GM12878 (cell line): ENCODE measurements around the gene TAPT1. TPM values are rescaled to one million over a fixed set of nuclear protein-coding genes. Genes with fewer than 3 reads are reported as not detected.

Experiments
- BMI1 ChIP-seq: fragments of 450-650 bp; IDR thresholded peaks from 2 replicates; pipeline ENCODE4 v1.6.1; 2016; ENCODE audit warnings: mild to moderate bottlenecking, moderate library complexity, borderline replicate concordance
- CREM ChIP-seq: IDR thresholded peaks from 2 replicates; pipeline ENCODE4 v1.6.1; 2014; ENCODE audit warnings: antibody characterized with exemption, low read depth
- EP300 ChIP-seq, 2 experiments: fragments of 150-350 bp in 1 of 2; IDR thresholded peaks; 2 replicates each; pipeline ENCODE4 v1.6.1; 2011 to 2012; ENCODE audit warnings: low read depth in 2 of 2, low read length in 2 of 2, borderline replicate concordance in 1 of 2, improper control_type of control experiment in 1 of 2, inconsistent platforms in 1 of 2; ENCODE audit not compliant: control insufficient read depth in 1 of 2
- ESRRA ChIP-seq: IDR thresholded peaks from 2 replicates; pipeline ENCODE4 v1.6.1; 2012; ENCODE audit warnings: mild to moderate bottlenecking, low read length, improper control_type of control experiment
- ETV6 ChIP-seq, 2 experiments: fragments of 450-650 bp in 1 of 2; IDR thresholded peaks in 1 of 2; conservative IDR thresholded peaks in 1 of 2; 2 replicates each; pipeline ENCODE4 v1.6.1; 2014; ENCODE audit warnings: antibody characterized with exemption in 1 of 2, borderline replicate concordance in 1 of 2, low read depth in 1 of 2, mild to moderate bottlenecking in 1 of 2, moderate library complexity in 1 of 2
- GABPA ChIP-seq: IDR thresholded peaks from 2 replicates; pipeline ENCODE4 v1.6.1; 2014; ENCODE audit warnings: antibody characterized with exemption, low read depth, mild to moderate bottlenecking, inconsistent platforms
- MTA3 ChIP-seq: IDR thresholded peaks from 2 replicates; pipeline ENCODE4 v1.6.1; 2012; ENCODE audit warnings: low read length, inconsistent platforms, borderline replicate concordance
- MYC ChIP-seq: IDR thresholded peaks from 2 replicates; pipeline ENCODE4 v1.6.1; 2011; ENCODE audit warnings: mild to moderate bottlenecking, low read length, moderate library complexity, inconsistent platforms; ENCODE audit not compliant: insufficient read depth, insufficient replicate concordance, insufficient read length, severe bottlenecking
- NKRF ChIP-seq: fragments of 450-650 bp; conservative IDR thresholded peaks from 2 replicates; pipeline ENCODE4 v1.6.1; 2017; ENCODE audit warnings: mild to moderate bottlenecking, moderate library complexity
- NRF1 ChIP-seq: conservative IDR thresholded peaks from 2 replicates; pipeline ENCODE4 v1.6.1; 2011; ENCODE audit warnings: mild to moderate bottlenecking, low read depth, low read length, improper control_type of control experiment
- PBX3 ChIP-seq: IDR thresholded peaks from 2 replicates; pipeline ENCODE4 v1.6.1; 2011; ENCODE audit warnings: mild to moderate bottlenecking, low read depth, low read length, moderate library complexity; ENCODE audit not compliant: insufficient replicate concordance
- POLR2A ChIP-seq: IDR thresholded peaks from 2 replicates; pipeline ENCODE4 v1.6.1; 2011; ENCODE audit warnings: low read depth, mild to moderate bottlenecking, low read length
- SKIL ChIP-seq: fragments of 450-650 bp; IDR thresholded peaks from 2 replicates; pipeline ENCODE4 v1.6.1; 2017; ENCODE audit warnings: mild to moderate bottlenecking, low read depth, inconsistent platforms; ENCODE audit not compliant: poor library complexity, severe bottlenecking
- SPI1 ChIP-seq: IDR thresholded peaks from 2 replicates; pipeline ENCODE4 v1.6.1; 2011; ENCODE audit warnings: low read depth, mild to moderate bottlenecking, low read length, moderate library complexity, borderline replicate concordance; ENCODE audit not compliant: insufficient read depth
- WRNIP1 ChIP-seq: IDR thresholded peaks from 2 replicates; pipeline ENCODE4 v1.6.1; 2011; ENCODE audit warnings: low read depth, low read length, improper control_type of control experiment, borderline replicate concordance
- ZBTB4 ChIP-seq: fragments of 450-650 bp; formaldehyde crosslinking; IDR thresholded peaks from 2 replicates; pipeline ENCODE4 v1.4.0; 2022; ENCODE audit warnings: mild to moderate bottlenecking, moderate library complexity
- ZNF274 ChIP-seq: IDR thresholded peaks from one replicate; pipeline ENCODE4 v1.8.0; 2011; ENCODE audit not compliant: insufficient read length, insufficient read depth
- ZSCAN29 ChIP-seq: fragments of 450-650 bp; IDR thresholded peaks from 2 replicates; pipeline ENCODE4 v1.6.1; 2017; ENCODE audit warnings: mild to moderate bottlenecking, moderate library complexity
- polyA plus RNA-seq, 11 experiments: library from polyadenylated mRNA; depleted of rRNA in 4 of 11; unstranded in 6 of 11; stranded (reverse) in 5 of 11; fragments of >200 nt; fragmentation: Nextera tagmentation in 4 of 11; fragmentation: Illumina TruSeq in 1 of 11; extraction: Ambion mirVana in 4 of 11; extraction: Trizol in 1 of 11; gene quantifications; 1 replicate in 1 of 11; 2 replicates in 10 of 11; pipeline versions ENCODE4 v1.2.1 to v1.2.3, GENCODE V29; 2011 to 2016; ENCODE audit warnings: inconsistent platforms in 2 of 11, missing spikeins in 2 of 11, low read depth in 1 of 11
- total RNA-seq, 4 experiments: library from RNA; depleted of rRNA in 3 of 4; stranded (reverse); fragments of >200 nt in 3 of 4; fragmentation: Illumina TruSeq in 1 of 4; extraction: Trizol in 1 of 4; gene quantifications; 2 replicates each; pipeline versions ENCODE4 v1.2.1 to v1.2.3, GENCODE V29; 2013 to 2021
- TF ChIP-seq, protein P1 (sequence below): fragments of 450-650 bp; IDR thresholded peaks from 2 replicates; pipeline ENCODE4 v1.6.1; 2014; ENCODE audit warnings: mild to moderate bottlenecking

Gene TAPT1
- total and polyA plus RNA-seq, 10 of the 15 experiments (the other 5 are each of a cell fraction or from before 2014, with no cell fraction given) = 0.91 to 23.3 (median 9.5) TPM

- TF ChIP-seq SKIL (peak; percentile 36), POLR2A (no peak), ZNF274 (no peak), BMI1 (no peak), NRF1 (no peak), ESRRA (no peak), MYC (no peak), ZSCAN29 (no peak), SPI1 (peak; percentile 95), EP300 (IDR thresholded peaks at IDR 0.05; ENCODE audit: borderline replicate concordance in 1 of 2, control insufficient read depth in 1 of 2, low read depth in 2 of 2, low read length in 2 of 2) (no peak), NKRF (no peak), GABPA (no peak), PBX3 (no peak), ETV6 (conservative IDR thresholded peaks at IDR 0.05 in 1 of 2, IDR thresholded peaks at IDR 0.05 in 1 of 2; ENCODE audit: borderline replicate concordance in 1 of 2, low read depth in 1 of 2) (peak in 1 of 2 experiments; percentile 73; a peak in 2 of 4 replicates), CREM (peak; percentile 58; the same call in 1 of the 2 replicates), ZBTB4 (CRISPR knock-in tag) (no peak), MTA3 (no peak), WRNIP1 (no peak)
- TF ChIP-seq, protein P1, sequence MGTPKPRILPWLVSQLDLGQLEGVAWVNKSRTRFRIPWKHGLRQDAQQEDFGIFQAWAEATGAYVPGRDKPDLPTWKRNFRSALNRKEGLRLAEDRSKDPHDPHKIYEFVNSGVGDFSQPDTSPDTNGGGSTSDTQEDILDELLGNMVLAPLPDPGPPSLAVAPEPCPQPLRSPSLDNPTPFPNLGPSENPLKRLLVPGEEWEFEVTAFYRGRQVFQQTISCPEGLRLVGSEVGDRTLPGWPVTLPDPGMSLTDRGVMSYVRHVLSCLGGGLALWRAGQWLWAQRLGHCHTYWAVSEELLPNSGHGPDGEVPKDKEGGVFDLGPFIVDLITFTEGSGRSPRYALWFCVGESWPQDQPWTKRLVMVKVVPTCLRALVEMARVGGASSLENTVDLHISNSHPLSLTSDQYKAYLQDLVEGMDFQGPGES = no peak
Observed at GRCh38 chr4:16217300-16218051, 8.8 kb downstream of the TAPT1 start (continued).
